PC-3 (cell line): ENCODE results near the gene SPON2. TPM values are rescaled to one million over a fixed set of nuclear protein-coding genes. Genes with fewer than 3 reads are reported as not detected.

ENCODE experiments used
- ATAC-seq: fragments of 200-7000 bp; cut with Tn5 transposase; 2 replicates; pipeline ENCODE4 v1.9.1; 2020; ENCODE audit warnings: mild to moderate bottlenecking, moderate library complexity
- BruUV-seq: library from RNA; stranded (reverse); fragments of 400-500 nt; replicated peaks from 2 replicates; lab custom pipeline; 2021; lab: Mats Ljungman, UMichigan
- CTCF ChIA-PET: fragments of 300-600 bp; sonication (Branson Sonifier 250); formaldehyde crosslinking; loops from one replicate; lab custom pipeline; 2022; ENCODE audit warnings: antibody characterized with exemption; lab: Charles Lee
- POLR2A ChIA-PET: fragments of 300-600 bp; sonication (Branson Sonifier 250); formaldehyde crosslinking; loops from one replicate; lab custom pipeline; 2022; ENCODE audit warnings: antibody characterized with exemption; ENCODE audit not compliant: unreplicated experiment; lab: Charles Lee
- DNase-seq: peaks from one replicate; pipeline ENCODE4 v3.0.0-alpha.2; 2015
- H2AFZ ChIP-seq: fragments of 300-600 bp; sonication (generic); 2 replicates; pipeline ENCODE4 v1.6.0; 2016; ENCODE audit warnings: antibody characterized with exemption, low read length
- H3F3A ChIP-seq: fragments of 300-600 bp; sonication (generic); one replicate; pipeline ENCODE4 v1.6.0; 2017; ENCODE audit warnings: antibody characterized with exemption, low read length, control low read depth, mild to moderate bottlenecking; ENCODE audit not compliant: unreplicated experiment
- H3K27ac ChIP-seq: fragments of 300-600 bp; sonication (generic); 2 replicates; pipeline ENCODE4 v1.5.1; 2016; ENCODE audit warnings: mild to moderate bottlenecking, low read length
- H3K27me3 ChIP-seq: fragments of 300-600 bp; sonication (generic); 2 replicates; pipeline ENCODE4 v1.6.1; 2016; ENCODE audit warnings: low read length, mixed read lengths
- H3K36me3 ChIP-seq: fragments of 300-600 bp; sonication (generic); 2 replicates; pipeline ENCODE4 v1.6.1; 2016; ENCODE audit warnings: low read depth, mixed run types, low read length, mixed read lengths
- H3K4me1 ChIP-seq: fragments of 300-600 bp; sonication (generic); 2 replicates; pipeline ENCODE4 v1.5.1; 2016; ENCODE audit warnings: low read length; ENCODE audit not compliant: insufficient read depth
- H3K4me2 ChIP-seq: fragments of 300-600 bp; sonication (generic); 2 replicates; pipeline ENCODE4 v1.6.0; 2016; ENCODE audit warnings: low read length
- H3K4me3 ChIP-seq: fragments of 300-600 bp; sonication (generic); 2 replicates; pipeline ENCODE4 v1.5.1; 2016; ENCODE audit warnings: mild to moderate bottlenecking, low read length, mixed read lengths
- H3K79me2 ChIP-seq: fragments of 300-600 bp; sonication (generic); 2 replicates; pipeline ENCODE4 v1.6.1; 2017; ENCODE audit warnings: low read length, mixed read lengths
- H3K9ac ChIP-seq: fragments of 300-600 bp; sonication (generic); 2 replicates; pipeline ENCODE4 v1.6.0; 2016; ENCODE audit warnings: mild to moderate bottlenecking, low read length
- H3K9me2 ChIP-seq: fragments of 300-600 bp; sonication (generic); replicated peaks from 2 replicates; pipeline ENCODE4 v1.6.1; 2016; ENCODE audit warnings: mixed run types, low read length, mixed read lengths
- H3K9me3 ChIP-seq: fragments of 300-600 bp; sonication (generic); 2 replicates; pipeline ENCODE4 v1.6.1; 2016; ENCODE audit warnings: low read length, mixed read lengths
- H4K20me1 ChIP-seq: fragments of 300-600 bp; sonication (generic); 2 replicates; pipeline ENCODE4 v1.6.1; 2016; ENCODE audit warnings: low read length, mixed read lengths
- CTCF ChIP-seq: fragments of 300-600 bp; sonication (generic); conservative IDR thresholded peaks from 2 replicates; pipeline ENCODE4 v1.5.1; 2017; ENCODE audit warnings: antibody characterized with exemption, low read depth, mild to moderate bottlenecking, low read length
- EZH2 ChIP-seq: fragments of 300-600 bp; sonication (generic); IDR thresholded peaks from one replicate; pipeline ENCODE4 v1.6.1; 2017; ENCODE audit warnings: antibody characterized with exemption, mild to moderate bottlenecking, low read length; ENCODE audit not compliant: unreplicated experiment
- EZH2phosphoT487 ChIP-seq: fragments of 300-600 bp; sonication (generic); IDR thresholded peaks from 2 replicates; pipeline ENCODE4 v1.6.1; 2018; ENCODE audit warnings: mild to moderate bottlenecking, antibody characterized with exemption, low read length, borderline replicate concordance
- intact Hi-C: fragments of 100-400 bp; cut with micrococcal nuclease; formaldehyde crosslinking; loops from 2 replicates; pipeline ENCODE4 v1.9.0; 2023
- total RNA-seq: library from RNA; depleted of rRNA; stranded (reverse); fragments of >200 nt; gene quantifications from 2 replicates; pipeline ENCODE4 v1.2.3, GENCODE V29; 2014

SPON2 gene
- total RNA-seq, 1 experiment from 2014 or later, result 0.80 TPM

- H3K27ac ChIP-seq, result no peak overlapping the region
- H3K9ac ChIP-seq, result no peak overlapping the region
- no peaks in the 10 kb centered on the region for H3K9me2 ChIP-seq
- H4K20me1 ChIP-seq, result no peaks in the 10 kb centered on the region
- no peak overlapping the region for H3K4me2 ChIP-seq
- H3K79me2 ChIP-seq, result no peaks in the 10 kb centered on the region
- intact Hi-C loops, result no loop called here
- ChIA-PET POLR2A (no interaction called here), CTCF (no interaction called here)
- no TSS peak for BruUV-seq
- H2AFZ ChIP-seq, result no peak overlapping the region
- H3F3A ChIP-seq, result no peaks in the 10 kb centered on the region
- H3K9me3 ChIP-seq, result no peaks in the 10 kb centered on the region
- H3K4me1 ChIP-seq, result no peaks in the 10 kb centered on the region
- no peak for DNase-seq
- H3K36me3 ChIP-seq, result no peaks in the 10 kb centered on the region
- H3K27me3 ChIP-seq, result no peaks in the 10 kb centered on the region
- no peak overlapping the region for H3K4me3 ChIP-seq
- no peak for ATAC-seq
- TF ChIP-seq EZH2 (no peak), EZH2phosphoT487 (no peak), CTCF (no peak)
These were observed 30.2 kb upstream of the SPON2 start for GRCh38 chr4:1202526-1203011.

- Histone ChIP-seq H3K9me3 (no peaks in the 10 kb centered on the region), H3K9me2 (no peaks in the 10 kb centered on the region), H3K4me1 (no peaks in the 10 kb centered on the region), H3K4me3 (no peak overlapping the region), H4K20me1 (no peaks in the 10 kb centered on the region), H3K27me3 (no peaks in the 10 kb centered on the region), H3K4me2 (no peak overlapping the region), H2AFZ (no peak overlapping the region), H3K79me2 (no peaks in the 10 kb centered on the region), H3K27ac (no peak overlapping the region), H3F3A (no peaks in the 10 kb centered on the region), H3K36me3 (no peaks in the 10 kb centered on the region), H3K9ac (no peak overlapping the region)
- intact Hi-C loops, result no loop called here
- DNase-seq (no peak), ATAC-seq (no peak)
- BruUV-seq, result no TSS peak
- POLR2A ChIA-PET, result no interaction called here
- no peak for TF ChIP-seq EZH2phosphoT487
- TF ChIP-seq CTCF, result no peak
- TF ChIP-seq EZH2, result no peak
- CTCF ChIA-PET, result no interaction called here
These were observed 29.6 kb upstream of the SPON2 start for GRCh38 chr4:1201851-1202525.

- H3K27ac ChIP-seq, result no peak overlapping the region
- ChIA-PET CTCF (no interaction called here), POLR2A (no interaction called here)
- no peaks in the 10 kb centered on the region for H3K79me2 ChIP-seq
- H3K36me3 ChIP-seq, result no peaks in the 10 kb centered on the region
- no peak for ATAC-seq
- no peaks in the 10 kb centered on the region for H3K4me1 ChIP-seq
- no peak overlapping the region for H3K4me2 ChIP-seq
- intact Hi-C loops, result no loop called here
- H3K9ac ChIP-seq, result no peak overlapping the region
- H3K9me2 ChIP-seq, result no peaks in the 10 kb centered on the region
- no peaks in the 10 kb centered on the region for H4K20me1 ChIP-seq
- no peaks in the 10 kb centered on the region for H3K9me3 ChIP-seq
- no peak for TF ChIP-seq CTCF
- TF ChIP-seq EZH2, result no peak
- no peak for TF ChIP-seq EZH2phosphoT487
- H3F3A ChIP-seq, result no peaks in the 10 kb centered on the region
- H3K27me3 ChIP-seq, result no peaks in the 10 kb centered on the region
- DNase-seq, result no peak
- no TSS peak for BruUV-seq
- H3K4me3 ChIP-seq, result no peak overlapping the region
- H2AFZ ChIP-seq, result no peak overlapping the region
These were observed 28.1 kb upstream of the SPON2 start for GRCh38 chr4:1200425-1201035.
